ENCODE measurements around the gene MYZAP.

Gene MYZAP

GRCh38 chr15:57631386-57632110 is 39.8 kb downstream of the MYZAP start:
- DNase-seq = no peak

GRCh38 chr15:57634290-57634689 is 42.6 kb downstream of the MYZAP start:
- no peak for DNase-seq

GRCh38 chr15:57635300-57635909 is 43.7 kb downstream of the MYZAP start:
- no peak for DNase-seq

- DNase-seq = no peak
Observed at GRCh38 chr15:57637846-57638245, 46.1 kb downstream of the MYZAP start.

GRCh38 chr15:57639306-57639705 is 47.6 kb downstream of the MYZAP start:
- no peak for DNase-seq

- peak in 1 of 2 experiments; percentile 10 for DNase-seq
Observed at GRCh38 chr15:57640930-57641682, 49.4 kb downstream of the MYZAP start.

GRCh38 chr15:57643826-57644225 is 52.1 kb downstream of the MYZAP start:
- DNase-seq = no peak

GRCh38 chr15:57646087-57646486 is 54.4 kb downstream of the MYZAP start:
- no peak for DNase-seq

- DNase-seq = no peak
Observed at GRCh38 chr15:57647071-57647790, 55.5 kb downstream of the MYZAP start.

- DNase-seq = no peak
Observed at GRCh38 chr15:57647791-57648130, 56.1 kb downstream of the MYZAP start.

GRCh38 chr15:57649138-57649537 is 57.4 kb downstream of the MYZAP start:
- DNase-seq = no peak

- DNase-seq = no peak
Observed at GRCh38 chr15:57651445-57651844, 59.7 kb downstream of the MYZAP start.

GRCh38 chr15:57652481-57652880 is 60.8 kb downstream of the MYZAP start:
- no peak for DNase-seq

- DNase-seq = no peak
Observed at GRCh38 chr15:57654153-57654852, 62.6 kb downstream of the MYZAP start.

- DNase-seq = no peak
Observed at GRCh38 chr15:57655053-57655452, 63.3 kb downstream of the MYZAP start.

GRCh38 chr15:57655809-57656208 is 64.1 kb downstream of the MYZAP start:
- DNase-seq = no peak

GRCh38 chr15:57656434-57656833 is 64.7 kb downstream of the MYZAP start:
- DNase-seq = no peak

GRCh38 chr15:57657619-57658018 is 65.9 kb downstream of the MYZAP start:
- no peak for DNase-seq

- DNase-seq = no peak
Observed at GRCh38 chr15:57662091-57662744, 70.5 kb downstream of the MYZAP start.

GRCh38 chr15:57662802-57663201 is 71.1 kb downstream of the MYZAP start:
- DNase-seq = no peak

GRCh38 chr15:57663262-57663661 is 71.6 kb downstream of the MYZAP start:
- DNase-seq = no peak

- no peak for DNase-seq
Observed at GRCh38 chr15:57665194-57665593, 73.5 kb downstream of the MYZAP start.
